Measurements from ENCODE around the gene SNED1.

GRCh38 chr2:241061275-241061674, 62.9 kb downstream of the SNED1 start:
- TF ChIP-seq CTCF (IDR thresholded peaks at IDR 0.05) (no peak), POLR2A (IDR thresholded peaks at IDR 0.05) (no peak)
